ENCODE measurements around the gene GABRB3.

DNA sequence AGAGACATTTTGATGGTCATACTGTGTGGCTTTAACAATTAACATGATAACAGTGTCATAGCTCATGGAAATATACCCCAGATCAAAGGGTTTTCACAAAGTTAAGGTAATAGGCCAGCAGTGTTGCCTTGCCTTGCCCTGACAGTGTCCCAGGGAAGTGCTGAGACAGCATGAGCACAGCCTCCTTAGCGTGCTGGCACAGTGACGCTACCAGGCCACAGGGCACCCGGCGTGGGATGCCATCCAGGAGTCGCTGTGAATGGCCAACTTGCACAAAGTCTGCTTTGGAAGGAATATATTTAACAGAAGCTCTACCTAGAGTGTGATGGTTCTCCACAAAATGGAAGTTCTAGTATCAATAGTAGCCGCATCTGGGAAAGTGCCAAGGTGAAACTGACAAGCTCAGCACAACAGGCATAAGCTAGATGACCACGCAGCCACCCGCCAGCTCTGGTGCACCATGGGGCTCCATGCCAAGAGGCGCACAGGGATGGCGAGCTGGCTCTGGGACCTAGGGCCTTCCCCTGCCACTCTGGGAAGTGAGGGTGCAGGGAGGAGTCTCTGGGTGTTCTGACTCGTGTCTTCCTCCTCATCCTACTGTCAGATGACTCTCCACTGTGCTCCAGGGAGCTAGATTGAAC, 86.2 kb downstream of the GABRB3 start:
- TF ChIP-seq, protein P1, sequence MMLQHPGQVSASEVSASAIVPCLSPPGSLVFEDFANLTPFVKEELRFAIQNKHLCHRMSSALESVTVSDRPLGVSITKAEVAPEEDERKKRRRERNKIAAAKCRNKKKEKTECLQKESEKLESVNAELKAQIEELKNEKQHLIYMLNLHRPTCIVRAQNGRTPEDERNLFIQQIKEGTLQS (IDR thresholded peaks at IDR 0.05): no peak
- TF ChIP-seq, protein P2, sequence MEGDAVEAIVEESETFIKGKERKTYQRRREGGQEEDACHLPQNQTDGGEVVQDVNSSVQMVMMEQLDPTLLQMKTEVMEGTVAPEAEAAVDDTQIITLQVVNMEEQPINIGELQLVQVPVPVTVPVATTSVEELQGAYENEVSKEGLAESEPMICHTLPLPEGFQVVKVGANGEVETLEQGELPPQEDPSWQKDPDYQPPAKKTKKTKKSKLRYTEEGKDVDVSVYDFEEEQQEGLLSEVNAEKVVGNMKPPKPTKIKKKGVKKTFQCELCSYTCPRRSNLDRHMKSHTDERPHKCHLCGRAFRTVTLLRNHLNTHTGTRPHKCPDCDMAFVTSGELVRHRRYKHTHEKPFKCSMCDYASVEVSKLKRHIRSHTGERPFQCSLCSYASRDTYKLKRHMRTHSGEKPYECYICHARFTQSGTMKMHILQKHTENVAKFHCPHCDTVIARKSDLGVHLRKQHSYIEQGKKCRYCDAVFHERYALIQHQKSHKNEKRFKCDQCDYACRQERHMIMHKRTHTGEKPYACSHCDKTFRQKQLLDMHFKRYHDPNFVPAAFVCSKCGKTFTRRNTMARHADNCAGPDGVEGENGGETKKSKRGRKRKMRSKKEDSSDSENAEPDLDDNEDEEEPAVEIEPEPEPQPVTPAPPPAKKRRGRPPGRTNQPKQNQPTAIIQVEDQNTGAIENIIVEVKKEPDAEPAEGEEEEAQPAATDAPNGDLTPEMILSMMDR (IDR thresholded peaks at IDR 0.05; ENCODE audit: low read depth, low read length, missing input control): no peak
- TF ChIP-seq JUND (IDR thresholded peaks at IDR 0.05): no peak
- TF ChIP-seq, protein P3, sequence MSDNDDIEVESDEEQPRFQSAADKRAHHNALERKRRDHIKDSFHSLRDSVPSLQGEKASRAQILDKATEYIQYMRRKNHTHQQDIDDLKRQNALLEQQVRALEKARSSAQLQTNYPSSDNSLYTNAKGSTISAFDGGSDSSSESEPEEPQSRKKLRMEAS (IDR thresholded peaks at IDR 0.05): no peak
- TF ChIP-seq, protein P4, sequence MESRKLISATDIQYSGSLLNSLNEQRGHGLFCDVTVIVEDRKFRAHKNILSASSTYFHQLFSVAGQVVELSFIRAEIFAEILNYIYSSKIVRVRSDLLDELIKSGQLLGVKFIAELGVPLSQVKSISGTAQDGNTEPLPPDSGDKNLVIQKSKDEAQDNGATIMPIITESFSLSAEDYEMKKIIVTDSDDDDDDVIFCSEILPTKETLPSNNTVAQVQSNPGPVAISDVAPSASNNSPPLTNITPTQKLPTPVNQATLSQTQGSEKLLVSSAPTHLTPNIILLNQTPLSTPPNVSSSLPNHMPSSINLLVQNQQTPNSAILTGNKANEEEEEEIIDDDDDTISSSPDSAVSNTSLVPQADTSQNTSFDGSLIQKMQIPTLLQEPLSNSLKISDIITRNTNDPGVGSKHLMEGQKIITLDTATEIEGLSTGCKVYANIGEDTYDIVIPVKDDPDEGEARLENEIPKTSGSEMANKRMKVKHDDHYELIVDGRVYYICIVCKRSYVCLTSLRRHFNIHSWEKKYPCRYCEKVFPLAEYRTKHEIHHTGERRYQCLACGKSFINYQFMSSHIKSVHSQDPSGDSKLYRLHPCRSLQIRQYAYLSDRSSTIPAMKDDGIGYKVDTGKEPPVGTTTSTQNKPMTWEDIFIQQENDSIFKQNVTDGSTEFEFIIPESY (IDR thresholded peaks at IDR 0.05): no peak
- TF ChIP-seq, protein P5, sequence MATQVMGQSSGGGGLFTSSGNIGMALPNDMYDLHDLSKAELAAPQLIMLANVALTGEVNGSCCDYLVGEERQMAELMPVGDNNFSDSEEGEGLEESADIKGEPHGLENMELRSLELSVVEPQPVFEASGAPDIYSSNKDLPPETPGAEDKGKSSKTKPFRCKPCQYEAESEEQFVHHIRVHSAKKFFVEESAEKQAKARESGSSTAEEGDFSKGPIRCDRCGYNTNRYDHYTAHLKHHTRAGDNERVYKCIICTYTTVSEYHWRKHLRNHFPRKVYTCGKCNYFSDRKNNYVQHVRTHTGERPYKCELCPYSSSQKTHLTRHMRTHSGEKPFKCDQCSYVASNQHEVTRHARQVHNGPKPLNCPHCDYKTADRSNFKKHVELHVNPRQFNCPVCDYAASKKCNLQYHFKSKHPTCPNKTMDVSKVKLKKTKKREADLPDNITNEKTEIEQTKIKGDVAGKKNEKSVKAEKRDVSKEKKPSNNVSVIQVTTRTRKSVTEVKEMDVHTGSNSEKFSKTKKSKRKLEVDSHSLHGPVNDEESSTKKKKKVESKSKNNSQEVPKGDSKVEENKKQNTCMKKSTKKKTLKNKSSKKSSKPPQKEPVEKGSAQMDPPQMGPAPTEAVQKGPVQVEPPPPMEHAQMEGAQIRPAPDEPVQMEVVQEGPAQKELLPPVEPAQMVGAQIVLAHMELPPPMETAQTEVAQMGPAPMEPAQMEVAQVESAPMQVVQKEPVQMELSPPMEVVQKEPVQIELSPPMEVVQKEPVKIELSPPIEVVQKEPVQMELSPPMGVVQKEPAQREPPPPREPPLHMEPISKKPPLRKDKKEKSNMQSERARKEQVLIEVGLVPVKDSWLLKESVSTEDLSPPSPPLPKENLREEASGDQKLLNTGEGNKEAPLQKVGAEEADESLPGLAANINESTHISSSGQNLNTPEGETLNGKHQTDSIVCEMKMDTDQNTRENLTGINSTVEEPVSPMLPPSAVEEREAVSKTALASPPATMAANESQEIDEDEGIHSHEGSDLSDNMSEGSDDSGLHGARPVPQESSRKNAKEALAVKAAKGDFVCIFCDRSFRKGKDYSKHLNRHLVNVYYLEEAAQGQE (IDR thresholded peaks at IDR 0.05): no peak
- TF ChIP-seq HNF4A (conservative IDR thresholded peaks at IDR 0.05): no peak
- no peak for TF ChIP-seq SP1 (IDR thresholded peaks at IDR 0.05)
- TF ChIP-seq TAF1 (conservative IDR thresholded peaks at IDR 0.05): no peak
- TF ChIP-seq RAD21 (IDR thresholded peaks at IDR 0.05): no peak
- no peak for TF ChIP-seq FOXA1 (IDR thresholded peaks at IDR 0.05)
- TF ChIP-seq YY1 (IDR thresholded peaks at IDR 0.05): no peak
- no peak for TF ChIP-seq GABPA (IDR thresholded peaks at IDR 0.05 in 1 of 2, conservative IDR thresholded peaks at IDR 0.05 in 1 of 2)
